ENCODE results near the gene BRIX1. TPM values are rescaled to one million over a fixed set of nuclear protein-coding genes. Genes with fewer than 3 reads are reported as not detected.
"Not testable (repeated sequence)": the region's sequence is repeated elsewhere in the genome, so short reads cannot be mapped to it uniquely, and the experiment has no call there.

BRIX1 gene
- total RNA-seq, 1 experiment from 2014 or later, result 65.8 TPM

DNA sequence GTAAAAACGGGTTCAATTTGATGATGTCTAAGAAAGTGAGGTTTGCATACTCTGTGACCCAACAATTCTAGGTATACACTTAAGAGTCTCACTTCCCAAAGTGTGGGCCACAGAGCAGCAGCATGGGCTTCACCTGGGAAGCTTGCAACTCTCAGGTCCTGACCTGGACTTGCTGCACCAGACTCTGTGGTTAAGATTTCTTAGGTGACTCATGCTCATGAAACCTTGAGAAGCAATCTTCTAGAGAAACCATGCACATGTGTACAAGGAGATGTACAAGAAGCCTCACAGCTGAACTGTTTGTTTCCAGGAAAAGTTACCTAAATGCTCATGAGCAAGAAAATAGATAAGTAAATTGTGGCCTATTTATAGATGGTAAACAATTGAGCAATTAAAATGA, 43.8 kb downstream of the BRIX1 start:
- DNase-seq (ENCODE audit: low read depth), result peak; percentile 29

DNA sequence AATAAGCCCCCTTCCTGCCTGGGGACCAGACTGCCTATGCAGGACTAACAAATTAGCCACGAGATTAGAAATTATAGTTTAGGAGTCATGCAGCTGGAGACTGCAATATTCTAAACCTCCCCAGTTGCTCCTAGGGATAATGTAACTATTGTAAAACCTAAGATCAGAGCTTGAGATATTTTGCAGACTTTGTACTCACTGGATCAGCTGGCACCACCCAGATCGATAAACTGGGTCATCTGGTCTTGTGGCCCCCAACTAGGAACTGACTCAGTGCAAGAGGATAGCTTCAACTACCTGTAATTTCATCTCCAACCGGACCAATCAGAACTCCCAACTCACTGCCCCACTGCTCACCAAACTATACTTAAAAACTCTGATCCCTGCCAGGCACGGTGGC, 52.0 kb downstream of the BRIX1 start:
- no peak for DNase-seq (ENCODE audit: low read depth)

- no peak for DNase-seq (ENCODE audit: low read depth)
Observed at GRCh38 chr5:34968258-34968657, 52.7 kb downstream of the BRIX1 start.

DNA sequence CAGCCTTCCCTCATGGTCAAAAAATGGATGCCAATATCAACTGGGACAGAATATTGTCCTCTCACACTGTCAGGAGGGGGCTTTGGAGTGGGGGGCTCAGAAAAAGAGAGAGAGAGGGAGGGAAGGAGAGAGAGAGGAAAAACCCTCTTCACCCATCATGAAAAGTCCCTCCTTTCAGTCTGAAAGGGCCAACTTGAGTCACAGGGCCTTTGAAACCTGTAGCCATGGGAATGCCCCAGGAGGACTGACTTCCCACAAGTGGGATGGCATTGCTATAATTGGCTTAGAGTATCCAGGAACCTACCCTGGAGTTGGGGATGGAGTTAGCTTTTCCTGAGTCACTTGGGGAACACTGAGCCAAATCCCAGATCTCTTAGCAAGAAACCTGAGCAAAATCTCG, 55.0 kb downstream of the BRIX1 start:
- DNase-seq (ENCODE audit: low read depth), result no peak

DNA sequence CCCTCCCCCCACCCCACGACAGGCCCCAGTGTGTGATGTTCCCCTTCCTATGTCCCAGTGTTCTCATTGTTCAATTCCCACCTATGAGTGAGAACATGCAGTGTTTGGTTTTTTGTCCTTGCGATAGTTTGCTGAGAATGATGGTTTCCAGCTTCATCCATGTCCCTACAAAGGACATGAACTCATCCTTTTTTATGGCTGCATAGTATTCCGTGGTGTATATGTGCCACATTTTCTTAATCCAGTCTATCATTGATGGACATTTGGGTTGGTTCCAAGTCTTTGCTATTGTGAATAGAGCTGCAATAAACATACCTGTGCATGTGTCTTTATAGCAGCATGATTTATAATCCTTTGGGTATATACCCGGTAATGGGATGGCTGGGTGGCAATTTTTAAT, 56.1 kb downstream of the BRIX1 start:
- DNase-seq (ENCODE audit: low read depth), result not testable (repeated sequence)

Other genes with a start within 250 kb of the BRIX1 start
- gene TTC23L, start 76.5 kb upstream of the BRIX1 start, total RNA-seq (2014; rRNA removed; shearing (Covaris generic)), result under 0.01 and 0.20 TPM in 2 replicates
- gene RAD1, start 207 bp upstream of the BRIX1 start, total RNA-seq (2014; rRNA removed; shearing (Covaris generic)), result 34.6 and 74.0 TPM in 2 replicates
- 23.3 and 25.1 TPM in 2 replicates for gene DNAJC21, start 13.8 kb downstream of the BRIX1 start, total RNA-seq (2014; rRNA removed; shearing (Covaris generic))
- not detected in 2 replicates for gene AGXT2, start 132.2 kb downstream of the BRIX1 start, total RNA-seq (2014; rRNA removed; shearing (Covaris generic))

Measured in RPMI7951 (cell line).